HepG2 (cell line): ENCODE measurements around the gene CLASP1. TPM values are rescaled to one million over a fixed set of nuclear protein-coding genes. Genes with fewer than 3 reads are reported as not detected.

ENCODE experiments used
- ATAC-seq: fragments of 200-7000 bp; cut with Tn5 transposase; 3 replicates; pipeline ENCODE4 v1.9.1; 2020; ENCODE audit warnings: mild to moderate bottlenecking, moderate library complexity
- BruUV-seq: library from RNA; stranded (reverse); fragments of 400-500 nt; replicated peaks from 2 replicates; lab custom pipeline; 2021; lab: Mats Ljungman, UMichigan
- CTCF ChIA-PET: fragments of 300-600 bp; formaldehyde crosslinking; extraction: SDS; loops from one replicate; lab custom pipeline; 2021; ENCODE audit warnings: low total read pairs, inconsistent platforms, low intra/inter-chr PET ratio; lab: Yijun Ruan, JAX
- POLR2A ChIA-PET: fragments of 350-600 bp; sonication (Branson Sonifier 250); formaldehyde crosslinking; loops from one replicate; lab custom pipeline; 2020; ENCODE audit warnings: antibody characterized with exemption, inconsistent platforms; lab: Yijun Ruan, JAX
- DNase-seq: peaks from one replicate; pipeline ENCODE4 v3.0.0-alpha.2; 2015; ENCODE audit warnings: low spot score
- FAIRE-seq: peaks from 3 replicates; lab custom pipeline; 2011; peaks lifted over from hg19 to GRCh38; lab: Jason Lieb, UNC
- H2AFZ ChIP-seq: one replicate; pipeline ENCODE4 v1.6.1; 2011; ENCODE audit warnings: low read length, inconsistent platforms
- H3K27ac ChIP-seq: fragments of 300-600 bp; 3 replicates; pipeline ENCODE4 v1.8.0; 2011; ENCODE audit warnings: mixed run types, mild to moderate bottlenecking, mixed read lengths, low read length, inconsistent platforms; ENCODE audit not compliant: insufficient read depth; ENCODE audit errors: extremely low read length
- H3K27me3 ChIP-seq, 2 experiments: fragments of 200-600 bp in 1 of 2; 2 replicates in 1 of 2; 3 replicates in 1 of 2; pipeline versions ENCODE4 v1.6.0 to v1.8.0; 2011; ENCODE audit warnings: low read length in 2 of 2, mild to moderate bottlenecking in 2 of 2, moderate library complexity in 2 of 2, inconsistent platforms in 1 of 2; ENCODE audit not compliant: insufficient read depth in 2 of 2, control insufficient read depth in 1 of 2
- H3K36me3 ChIP-seq, 2 experiments: fragments of 200-600 bp in 1 of 2; replicated peaks in 1 of 2; 2 replicates in 1 of 2; 3 replicates in 1 of 2; pipeline versions ENCODE4 v1.5.1 to v1.8.0; 2011; ENCODE audit warnings: low read length in 2 of 2, inconsistent platforms in 1 of 2; ENCODE audit not compliant: insufficient read depth in 2 of 2, control insufficient read depth in 1 of 2
- H3K4me1 ChIP-seq: 2 replicates; pipeline ENCODE4 v1.5.1; 2012; ENCODE audit warnings: low read length, inconsistent platforms; ENCODE audit not compliant: insufficient read depth
- H3K4me2 ChIP-seq: 2 replicates; pipeline ENCODE4 v1.6.0; 2011; ENCODE audit warnings: low read depth, low read length, inconsistent platforms
- H3K4me3 ChIP-seq, 3 experiments: fragments of 200-600 bp in 1 of 3; sonication (generic), shearing (Covaris generic) in 1 of 3; replicated peaks in 1 of 3; 2 replicates each; pipeline ENCODE4 v1.5.1; 2011 to 2016; ENCODE audit warnings: low read length in 3 of 3, inconsistent platforms in 2 of 3, low read depth in 2 of 3, mild to moderate bottlenecking in 2 of 3, control low read depth in 1 of 3, mixed read lengths in 1 of 3; ENCODE audit not compliant: insufficient read depth in 1 of 3
- H3K79me2 ChIP-seq: one replicate; pipeline ENCODE4 v1.6.1; 2011; ENCODE audit warnings: low read length, inconsistent platforms; ENCODE audit not compliant: insufficient read depth
- H3K9ac ChIP-seq: 2 replicates; pipeline ENCODE4 v1.6.0; 2011; ENCODE audit warnings: mild to moderate bottlenecking, low read depth, low read length, inconsistent platforms; ENCODE audit not compliant: insufficient read depth
- H3K9me3 ChIP-seq: 2 replicates; pipeline ENCODE4 v1.5.1; 2012; ENCODE audit warnings: mild to moderate bottlenecking, low read length
- H4K20me1 ChIP-seq: 2 replicates; pipeline ENCODE4 v1.6.0; 2011; ENCODE audit warnings: inconsistent platforms, mild to moderate bottlenecking, low read length, moderate library complexity; ENCODE audit not compliant: insufficient read depth
- FIP1L1 ChIP-seq: fragments of 200-400 bp; formaldehyde crosslinking; IDR thresholded peaks from 2 replicates; pipeline ENCODE4 v1.6.1; 2018; ENCODE audit warnings: low read depth, mild to moderate bottlenecking, low read length, moderate library complexity, borderline replicate concordance; ENCODE audit not compliant: insufficient read depth
- HNRNPUL1 ChIP-seq: fragments of 200-400 bp; formaldehyde crosslinking; IDR thresholded peaks from 2 replicates; pipeline ENCODE4 v1.6.1; 2017; ENCODE audit warnings: low read depth, mild to moderate bottlenecking, low read length, moderate library complexity
- PCBP1 ChIP-seq: fragments of 200-400 bp; formaldehyde crosslinking; IDR thresholded peaks from 2 replicates; pipeline ENCODE4 v1.6.1; 2017; ENCODE audit warnings: mild to moderate bottlenecking, low read depth, low read length, borderline replicate concordance
- SMARCC2 ChIP-seq: fragments of 450-650 bp; IDR thresholded peaks from 2 replicates; pipeline ENCODE4 v1.6.1; 2017; ENCODE audit warnings: antibody characterized with exemption, mild to moderate bottlenecking
- ZFP37 ChIP-seq: sonication (generic); formaldehyde crosslinking; IDR thresholded peaks from 2 replicates; pipeline ENCODE4 v1.4.0; 2020; ENCODE audit warnings: missing genetic modification reagents, borderline replicate concordance
- ZNF382 ChIP-seq: sonication (generic); formaldehyde crosslinking; IDR thresholded peaks from 2 replicates; pipeline ENCODE4 v1.5.0; 2020; ENCODE audit warnings: missing genetic modification reagents, mild to moderate bottlenecking, borderline replicate concordance
- ZNF496 ChIP-seq: sonication (generic); formaldehyde crosslinking; IDR thresholded peaks from 2 replicates; pipeline ENCODE4 v1.8.1; 2023; ENCODE audit warnings: mild to moderate bottlenecking, moderate library complexity, missing genetic modification reagents; ENCODE audit not compliant: insufficient replicate concordance
- WGBS: methylation state at CpG from one replicate; pipeline ENCODE4 v1.1.6; 2017; ENCODE audit warnings: low lambda C conversion rate; 5-methylcytosine and 5-hydroxymethylcytosine counted together
- in situ Hi-C: cut with HindIII; loops from 2 replicates; pipeline ENCODE4 v1.10.0; 2017; ENCODE audit warnings: low pct_unique_long_range_greater_than_20kb; ENCODE audit not compliant: extremely low pct_ligation_motif_present
- intact Hi-C: fragments of 100-400 bp; cut with micrococcal nuclease; formaldehyde crosslinking; loops from one replicate; pipeline ENCODE4 v1.10.0; 2022; ENCODE audit not compliant: unreplicated experiment
- polyA plus RNA-seq, 8 experiments: library from polyadenylated mRNA; depleted of rRNA in 3 of 8; stranded (reverse) in 7 of 8; unstranded in 1 of 8; fragments of >200 nt; fragmentation: Illumina TruSeq in 4 of 8; extraction: Trizol in 4 of 8; gene quantifications; 2 replicates each; pipeline versions ENCODE4 v1.2.1 to v1.2.3, GENCODE V29; 2011 to 2016; ENCODE audit warnings: low read depth in 4 of 8, missing spikeins in 1 of 8, mixed read lengths in 1 of 8; ENCODE audit not compliant: insufficient read depth in 1 of 8
- total RNA-seq, 5 experiments: library from RNA; depleted of rRNA; stranded (reverse); fragments of >200 nt; fragmentation: Illumina TruSeq; extraction: Trizol; gene quantifications; 2 replicates each; pipeline ENCODE4 v1.2.3, GENCODE V29; 2016; ENCODE audit warnings: low read depth in 1 of 5
- TF ChIP-seq, protein P1 (sequence below): sonication (generic); formaldehyde crosslinking; IDR thresholded peaks from 2 replicates; pipeline ENCODE4 v1.4.0; 2020; ENCODE audit warnings: missing genetic modification reagents
- TF ChIP-seq, protein P2 (sequence below): sonication (generic); formaldehyde crosslinking; IDR thresholded peaks from 2 replicates; pipeline ENCODE4 v1.4.0; 2020; ENCODE audit warnings: missing genetic modification reagents, low read depth, mild to moderate bottlenecking, borderline replicate concordance
- TF ChIP-seq, protein P3 (sequence below): sonication (generic); formaldehyde crosslinking; IDR thresholded peaks from 2 replicates; pipeline ENCODE4 v1.9.0; 2021; ENCODE audit warnings: missing genetic modification reagents, mild to moderate bottlenecking, borderline replicate concordance

CLASP1 gene
- total and polyA plus RNA-seq, 2 of the 13 experiments (the other 11 are each of a cell fraction or from before 2014, with no cell fraction given): 11.7 to 47.9 TPM

DNA sequence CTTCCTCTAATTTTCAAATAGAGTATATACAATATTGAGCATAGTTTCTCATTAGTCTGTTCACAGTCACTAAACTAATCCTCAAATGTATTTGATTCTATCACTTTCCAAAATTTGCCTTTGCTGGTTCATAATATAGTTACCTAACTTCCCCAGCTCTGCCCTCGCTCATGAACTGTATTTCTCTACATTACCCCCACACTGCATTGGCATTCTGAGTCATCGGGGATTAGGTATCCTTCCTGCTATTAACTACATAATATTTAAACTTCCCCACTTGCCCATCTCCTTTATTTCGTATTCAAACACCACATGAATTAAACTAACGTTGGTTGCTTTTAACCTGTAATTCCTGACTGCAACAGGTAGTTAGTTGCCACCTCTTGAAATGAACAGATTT lies 14.8 kb upstream of the CLASP1 start:
- Histone ChIP-seq H3K9ac (no peak overlapping the region), H3K4me2 (no peak overlapping the region), H3K9me3 (no peaks in the 10 kb centered on the region), H3K27ac (no peak overlapping the region), H3K36me3 (no peaks in the 10 kb centered on the region), H3K27me3 (no peaks in the 10 kb centered on the region), H3K4me1 (peaks cover 27% of the 10 kb centered on the region), H2AFZ (no peak overlapping the region), H4K20me1 (no peaks in the 10 kb centered on the region), H3K79me2 (no peaks in the 10 kb centered on the region), H3K4me3 (no peak overlapping the region)
- no TSS peak for BruUV-seq
- CTCF ChIA-PET: no interaction called here
- no peak for FAIRE-seq
- no peak for TF ChIP-seq PCBP1
- 94% methylated on average over 4 of the region's 4 CpGs for WGBS
- in situ Hi-C loops: no loop called here
- POLR2A ChIA-PET: interaction anchor here (3.7 kb wide), 1 partner anchor 14 kb away, joined by 36 read pairs; the partner anchor contains the start of gene CLASP1
- DNase-seq: no peak
- ATAC-seq: no peak
- intact Hi-C loops: no loop called here

DNA sequence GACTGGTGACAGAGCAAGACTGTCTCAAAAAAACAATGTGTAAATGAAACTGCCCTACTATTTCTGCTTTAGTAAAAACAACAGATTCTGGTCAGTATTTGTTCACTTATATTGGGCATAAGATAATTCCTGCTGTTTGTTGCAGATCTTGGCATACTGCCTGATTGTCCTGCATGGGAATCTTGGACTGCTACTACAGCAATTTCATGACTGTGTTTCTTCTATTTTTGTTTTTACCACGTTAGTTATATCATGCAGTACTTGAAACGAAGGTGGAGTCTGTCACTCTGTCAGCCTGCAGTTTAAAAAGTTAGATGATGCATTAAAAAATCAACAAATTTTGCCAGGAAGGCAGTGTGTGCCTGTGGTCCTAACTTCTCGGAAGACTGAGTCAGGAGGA lies 14.2 kb upstream of the CLASP1 start:
- BruUV-seq: no TSS peak
- Histone ChIP-seq H3K9ac (no peak overlapping the region), H3K4me2 (no peak overlapping the region), H3K4me3 (no peak overlapping the region), H3K9me3 (no peaks in the 10 kb centered on the region), H3K27me3 (no peaks in the 10 kb centered on the region), H4K20me1 (no peaks in the 10 kb centered on the region), H3K27ac (no peak overlapping the region), H3K36me3 (no peaks in the 10 kb centered on the region), H2AFZ (no peak overlapping the region), H3K4me1 (peaks cover 27% of the 10 kb centered on the region), H3K79me2 (no peaks in the 10 kb centered on the region)
- ATAC-seq (no peak), FAIRE-seq (no peak), DNase-seq (no peak)
- WGBS: 82% methylated on average over 3 of the region's 3 CpGs
- TF ChIP-seq SMARCC2 (no peak), ZFP37 (CRISPR knock-in tag) (no peak), HNRNPUL1 (no peak), ZNF496 (CRISPR knock-in tag) (no peak), ZNF382 (no peak), FIP1L1 (no peak)
- TF ChIP-seq, protein P1, sequence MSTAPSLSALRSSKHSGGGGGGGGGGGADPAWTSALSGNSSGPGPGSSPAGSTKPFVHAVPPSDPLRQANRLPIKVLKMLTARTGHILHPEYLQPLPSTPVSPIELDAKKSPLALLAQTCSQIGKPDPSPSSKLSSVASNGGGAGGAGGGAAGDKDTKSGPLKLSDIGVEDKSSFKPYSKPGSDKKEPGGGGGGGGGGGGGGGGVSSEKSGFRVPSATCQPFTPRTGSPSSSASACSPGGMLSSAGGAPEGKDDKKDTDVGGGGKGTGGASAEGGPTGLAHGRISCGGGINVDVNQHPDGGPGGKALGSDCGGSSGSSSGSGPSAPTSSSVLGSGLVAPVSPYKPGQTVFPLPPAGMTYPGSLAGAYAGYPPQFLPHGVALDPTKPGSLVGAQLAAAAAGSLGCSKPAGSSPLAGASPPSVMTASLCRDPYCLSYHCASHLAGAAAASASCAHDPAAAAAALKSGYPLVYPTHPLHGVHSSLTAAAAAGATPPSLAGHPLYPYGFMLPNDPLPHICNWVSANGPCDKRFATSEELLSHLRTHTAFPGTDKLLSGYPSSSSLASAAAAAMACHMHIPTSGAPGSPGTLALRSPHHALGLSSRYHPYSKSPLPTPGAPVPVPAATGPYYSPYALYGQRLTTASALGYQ: no peak
- TF ChIP-seq, protein P2, sequence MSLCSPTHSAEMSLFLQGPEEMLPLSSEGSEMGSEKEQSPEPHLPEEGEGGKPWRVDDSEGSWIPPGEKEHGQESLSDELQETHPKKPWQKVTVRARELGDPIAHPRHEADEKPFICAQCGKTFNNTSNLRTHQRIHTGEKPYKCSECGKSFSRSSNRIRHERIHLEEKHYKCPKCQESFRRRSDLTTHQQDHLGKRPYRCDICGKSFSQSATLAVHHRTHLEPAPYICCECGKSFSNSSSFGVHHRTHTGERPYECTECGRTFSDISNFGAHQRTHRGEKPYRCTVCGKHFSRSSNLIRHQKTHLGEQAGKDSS (CRISPR knock-in tag): no peak
- TF ChIP-seq, protein P3, sequence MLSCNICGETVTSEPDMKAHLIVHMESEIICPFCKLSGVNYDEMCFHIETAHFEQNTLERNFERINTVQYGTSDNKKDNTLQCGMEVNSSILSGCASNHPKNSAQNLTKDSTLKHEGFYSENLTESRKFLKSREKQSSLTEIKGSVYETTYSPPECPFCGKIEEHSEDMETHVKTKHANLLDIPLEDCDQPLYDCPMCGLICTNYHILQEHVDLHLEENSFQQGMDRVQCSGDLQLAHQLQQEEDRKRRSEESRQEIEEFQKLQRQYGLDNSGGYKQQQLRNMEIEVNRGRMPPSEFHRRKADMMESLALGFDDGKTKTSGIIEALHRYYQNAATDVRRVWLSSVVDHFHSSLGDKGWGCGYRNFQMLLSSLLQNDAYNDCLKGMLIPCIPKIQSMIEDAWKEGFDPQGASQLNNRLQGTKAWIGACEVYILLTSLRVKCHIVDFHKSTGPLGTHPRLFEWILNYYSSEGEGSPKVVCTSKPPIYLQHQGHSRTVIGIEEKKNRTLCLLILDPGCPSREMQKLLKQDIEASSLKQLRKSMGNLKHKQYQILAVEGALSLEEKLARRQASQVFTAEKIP (CRISPR knock-in tag): no peak
- intact Hi-C loops (no loop called here), in situ Hi-C loops (no loop called here)
- ChIA-PET POLR2A (interaction anchor here (0.8 kb wide), 1 partner anchor 14 kb away, joined by 4 read pairs; the partner anchor contains the start of gene CLASP1), CTCF (no interaction called here)
